COLO668 (cell line): ENCODE results near the gene TRIM9.
"Not testable (repeated sequence)": the region's sequence is repeated elsewhere in the genome, so short reads cannot be mapped to it uniquely, and the experiment has no call there.

Source experiments
- DNase-seq: peaks from one replicate; lab custom pipeline; 2025; ENCODE audit not compliant: unreplicated experiment; lab: John Stamatoyannopoulos, UW

The TRIM9 gene

GRCh38 chr14:50967790-50968189, 127.1 kb downstream of the TRIM9 start:
- DNase-seq = no peak

DNA sequence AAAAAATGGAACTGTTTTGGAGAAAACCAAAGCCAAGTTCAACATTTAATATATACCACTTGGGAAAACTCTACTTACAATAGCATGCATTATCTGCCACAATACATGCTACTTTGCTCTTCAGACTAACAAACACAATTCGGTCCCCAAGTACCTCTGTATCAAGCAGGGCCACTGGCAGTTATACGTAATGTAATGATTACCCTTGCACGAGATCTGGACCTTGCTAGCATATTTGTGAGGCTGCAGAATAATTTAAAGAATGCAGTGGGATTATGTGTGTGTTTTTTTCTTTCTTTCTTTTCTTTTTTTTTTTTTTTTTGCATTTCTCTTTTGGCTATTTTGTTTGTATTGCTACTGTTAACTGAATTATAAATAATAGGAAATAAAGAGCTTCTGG, 127.8 kb downstream of the TRIM9 start:
- no peak for DNase-seq

DNA sequence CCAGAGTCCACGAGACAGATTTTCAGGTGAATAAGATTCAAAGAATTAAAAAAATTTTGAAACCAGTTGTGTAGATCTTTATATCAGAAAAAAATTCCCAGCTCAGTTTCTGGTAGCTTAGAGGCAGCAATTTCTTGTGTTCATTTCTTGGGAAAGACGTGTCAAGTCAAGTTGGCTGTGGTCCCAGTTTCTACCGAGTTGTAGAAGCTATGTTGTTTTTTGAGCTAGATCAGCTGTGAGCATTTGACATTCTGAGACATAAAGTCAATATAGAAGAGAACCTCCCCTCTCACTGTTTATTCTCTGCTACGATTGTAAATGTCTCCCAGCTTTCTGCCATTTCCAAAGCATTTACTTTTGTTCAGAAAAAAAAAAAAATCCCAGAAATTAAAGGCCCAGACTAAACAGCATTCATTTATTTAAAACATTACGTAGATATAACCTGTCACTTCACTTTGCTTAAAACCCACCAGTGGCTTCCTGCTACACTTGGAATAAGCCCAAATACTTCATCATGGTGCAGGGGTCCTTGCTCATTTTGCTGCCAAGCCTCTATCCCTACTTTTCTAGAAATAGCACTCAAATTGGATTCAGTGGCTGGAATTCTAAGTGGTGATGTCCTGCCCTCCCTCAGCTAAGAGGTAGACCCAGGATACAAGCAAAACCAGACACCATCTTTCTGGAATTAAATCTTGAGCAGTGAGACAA, 130.1 kb downstream of the TRIM9 start:
- DNase-seq = no peak

DNA sequence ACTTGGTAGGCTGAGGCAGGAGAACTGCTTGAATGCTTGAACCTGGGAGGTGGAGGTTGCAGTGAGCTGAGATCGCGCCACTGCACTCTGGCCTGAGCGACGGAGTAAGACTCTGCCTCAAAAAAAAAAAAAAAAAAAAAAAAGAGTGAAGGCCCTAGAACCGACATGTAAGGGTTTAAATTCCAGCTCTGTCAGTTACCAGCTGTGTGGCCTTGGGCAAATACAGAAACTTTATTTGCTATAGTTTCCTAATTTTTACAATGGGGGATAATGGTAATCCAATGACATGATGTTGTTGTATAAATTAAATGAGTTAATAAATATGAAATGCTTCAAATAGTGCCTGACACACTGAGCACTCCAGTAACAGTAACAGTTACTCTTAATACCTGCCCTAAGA, 131.0 kb downstream of the TRIM9 start:
- no peak for DNase-seq

- no peak for DNase-seq
Observed at GRCh38 chr14:50961605-50962221, 133.2 kb downstream of the TRIM9 start.

DNA sequence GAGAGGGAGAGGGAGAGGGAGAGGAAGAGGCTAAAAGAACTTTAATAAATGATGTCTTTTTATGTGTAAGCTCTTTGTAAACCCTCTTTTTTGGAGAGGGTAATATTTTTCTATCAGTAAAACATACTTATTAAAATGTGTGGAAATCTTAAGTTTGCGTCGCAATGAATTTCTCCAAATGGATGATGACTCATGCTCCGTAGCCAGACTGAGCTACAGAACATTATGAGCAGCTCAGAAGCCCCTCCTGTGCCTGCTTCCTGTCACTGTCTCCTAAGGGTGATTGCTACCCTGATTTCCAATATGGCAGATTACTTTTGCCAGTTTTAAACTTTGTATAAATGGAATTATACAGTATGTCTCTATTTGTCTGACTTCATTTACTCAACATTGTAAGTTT, 137.6 kb downstream of the TRIM9 start:
- DNase-seq = no peak

- not testable (repeated sequence) for DNase-seq
Observed at GRCh38 chr14:50956421-50956820, 138.5 kb downstream of the TRIM9 start.

GRCh38 chr14:50955373-50956043, 139.4 kb downstream of the TRIM9 start:
- peak; percentile 48 for DNase-seq

- no peak for DNase-seq
Observed at GRCh38 chr14:50954811-50955372, 140.0 kb downstream of the TRIM9 start.

DNA sequence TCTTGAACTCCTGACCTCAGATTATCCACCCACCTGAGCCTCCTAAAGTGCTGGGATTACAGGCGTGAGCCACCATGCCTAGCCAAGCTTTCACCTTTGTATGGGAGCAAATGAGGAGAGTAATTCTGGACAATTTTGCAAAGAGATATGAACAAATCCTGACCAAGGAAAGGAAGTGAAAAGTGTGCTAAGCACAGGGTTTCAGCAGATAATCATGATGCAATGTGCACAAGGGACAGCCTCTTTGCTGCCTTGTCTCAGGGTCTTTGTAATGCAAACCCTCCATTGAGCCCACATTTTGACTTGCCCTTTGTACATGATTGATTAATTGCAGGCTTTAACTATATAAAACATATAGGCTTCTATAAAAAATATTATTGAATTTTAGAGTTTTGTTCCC, 141.4 kb downstream of the TRIM9 start:
- DNase-seq = no peak

GRCh38 chr14:50951032-50951431, 143.9 kb downstream of the TRIM9 start:
- no peak for DNase-seq

DNA sequence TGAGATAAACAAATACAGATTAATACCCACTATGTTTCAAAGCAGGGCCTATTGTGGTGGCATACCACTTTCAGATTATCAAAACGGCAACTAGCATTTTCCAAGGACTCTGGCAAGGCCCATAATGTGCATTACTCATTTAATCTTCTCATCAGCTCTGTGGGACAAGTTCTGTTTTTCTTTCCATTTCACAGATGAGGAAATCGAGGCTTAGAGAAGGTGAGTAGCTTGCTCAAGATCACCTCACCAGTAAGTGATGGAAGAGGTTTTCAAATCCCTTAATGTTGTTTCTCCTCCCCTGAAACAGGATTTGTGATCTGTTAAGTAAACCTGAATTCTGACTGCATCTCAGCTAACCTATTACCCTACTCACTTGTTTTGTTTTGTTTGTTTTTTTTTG, 146.7 kb downstream of the TRIM9 start:
- DNase-seq = no peak

DNA sequence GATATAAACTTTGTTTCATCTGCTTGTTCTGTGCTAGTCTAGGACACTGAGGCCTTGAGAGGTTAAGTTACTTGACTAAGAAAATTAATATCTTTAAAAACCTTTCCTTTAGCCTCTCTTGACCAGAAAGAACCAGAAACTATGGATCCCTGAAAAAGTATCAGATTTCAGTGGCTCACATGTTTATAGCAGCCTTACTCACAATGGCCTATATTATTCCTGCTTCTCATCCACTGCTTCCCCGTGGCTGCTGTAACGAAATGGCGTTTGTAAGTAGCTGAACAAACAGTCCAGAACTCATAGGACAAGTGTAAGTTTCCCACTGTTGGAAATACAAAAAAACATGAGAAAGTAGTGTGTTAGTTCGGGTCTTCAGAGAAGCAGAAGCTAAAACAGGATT, 147.5 kb downstream of the TRIM9 start:
- DNase-seq = no peak

GRCh38 chr14:50946234-50946935, 148.5 kb downstream of the TRIM9 start:
- DNase-seq = no peak

DNA sequence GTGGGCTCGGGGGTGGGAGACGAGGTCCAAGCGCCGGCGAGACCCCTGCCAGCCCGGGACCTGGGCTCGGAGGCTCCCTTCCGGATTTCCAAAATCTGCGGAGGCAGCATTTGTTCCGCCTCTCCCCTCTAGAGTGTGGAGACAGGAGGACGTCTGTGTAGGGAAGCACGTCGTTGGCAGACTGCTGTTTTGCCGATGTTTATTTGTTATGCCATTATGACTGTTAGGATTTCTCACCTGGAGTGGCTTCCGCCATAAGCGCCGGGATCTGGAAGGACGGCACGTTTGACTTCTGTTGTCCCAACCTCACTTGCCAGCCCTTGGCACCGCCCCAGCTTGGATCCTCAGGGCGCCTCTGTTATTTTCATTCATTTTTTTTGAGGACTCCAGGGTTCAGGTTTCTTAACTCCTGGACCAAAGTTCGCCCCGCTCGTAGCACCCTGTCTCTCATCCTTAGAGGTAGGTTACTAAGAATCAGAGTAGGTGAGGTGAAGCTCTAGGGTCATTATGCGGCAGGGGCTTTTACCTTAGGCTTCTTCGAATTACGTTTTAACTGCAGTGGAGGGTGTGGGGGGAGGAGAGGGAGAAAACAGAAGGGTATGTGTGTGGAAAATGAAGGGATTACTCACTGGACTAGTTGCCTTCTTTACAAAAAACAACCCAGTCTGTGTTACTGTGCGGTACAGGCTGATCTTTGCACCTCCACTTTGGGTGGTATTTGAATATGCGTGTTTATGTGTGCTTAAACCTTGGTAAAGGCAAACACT, 150.1 kb downstream of the TRIM9 start:
- DNase-seq = peak; percentile 60

DNA sequence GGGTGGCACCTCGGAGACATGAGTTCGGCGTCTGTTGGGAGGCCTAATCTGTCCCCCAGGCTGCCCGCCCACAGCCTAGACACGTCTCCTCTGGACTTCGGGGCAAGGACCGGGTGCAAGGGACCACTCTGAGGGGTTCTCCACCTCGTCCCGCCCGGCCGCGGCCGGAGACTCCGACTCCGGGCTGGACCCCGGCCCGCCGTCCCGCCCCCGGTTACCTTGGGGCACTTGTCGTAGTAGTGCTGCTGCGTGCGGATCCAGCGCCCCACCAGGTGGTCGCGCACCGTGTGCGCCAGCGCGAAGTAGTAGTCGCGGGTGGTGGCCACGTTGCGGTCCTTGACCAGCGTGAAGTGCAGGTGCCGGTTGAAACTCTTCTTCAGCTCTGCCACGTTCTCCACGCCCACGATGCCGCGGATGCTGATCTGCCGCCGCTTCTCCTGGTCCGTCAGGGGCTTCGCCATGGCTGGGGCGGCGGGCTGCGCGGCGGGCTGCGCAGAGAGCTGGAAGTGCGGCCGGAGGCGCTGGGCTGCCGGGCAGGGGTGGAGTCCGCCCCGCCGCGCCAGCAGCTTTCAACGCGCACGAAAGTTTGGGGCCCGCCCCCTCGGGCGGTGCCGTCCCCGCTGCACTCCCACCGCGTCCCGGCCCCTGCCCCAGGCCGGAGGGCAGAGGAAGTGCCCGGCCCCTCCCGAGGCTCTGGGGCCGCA, 150.8 kb downstream of the TRIM9 start, which contains the start of gene PYGL:
PYGL (minus strand) TSS at position 541 of the 704 bp plus-strand sequence; CDS start at position 461, 80 bp downstream.
- peak; percentile 76 for DNase-seq

DNA sequence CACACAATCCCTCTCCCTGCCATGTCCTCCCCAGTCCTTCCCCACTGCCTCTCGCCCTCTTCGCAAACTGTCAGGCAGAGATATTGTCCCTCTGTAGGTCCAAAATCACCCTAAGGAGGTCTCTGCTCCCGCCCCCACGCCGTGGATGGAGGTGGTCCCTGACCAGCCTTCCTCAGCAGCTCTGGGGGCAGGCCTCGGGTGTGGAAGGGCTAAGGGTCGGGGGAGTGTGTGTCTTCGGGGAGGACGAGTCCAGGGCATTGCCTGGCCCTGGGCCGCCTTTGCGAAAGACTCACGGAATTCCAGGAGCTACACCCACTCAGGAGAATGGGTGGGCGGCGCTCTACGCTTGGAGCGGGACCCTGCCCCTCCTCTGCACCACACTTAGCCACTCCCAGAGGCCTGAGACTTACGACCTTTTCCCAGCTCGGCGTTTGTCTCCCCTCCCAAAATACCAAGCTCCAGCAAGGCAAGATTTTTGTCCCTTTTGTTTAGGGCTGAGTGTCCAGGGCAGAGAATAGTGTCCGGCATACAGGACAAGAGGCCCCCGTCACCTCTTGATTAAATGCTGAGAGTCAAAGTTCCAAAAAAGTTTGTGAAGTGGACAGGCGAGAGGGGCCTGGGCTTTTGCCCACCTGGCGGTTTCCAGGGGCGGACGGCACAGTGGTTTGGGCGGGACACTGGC, 151.5 kb downstream of the TRIM9 start:
- DNase-seq = no peak

- DNase-seq = not testable (repeated sequence)
Observed at GRCh38 chr14:50941638-50942037, 153.3 kb downstream of the TRIM9 start.

GRCh38 chr14:50941151-50941550, 153.8 kb downstream of the TRIM9 start:
- DNase-seq = no peak
